OCI-LY7 (cell line): Measurements from ENCODE around the gene ITPRIP. TPM values are rescaled to one million over a fixed set of nuclear protein-coding genes. Genes with fewer than 3 reads are reported as not detected.

ENCODE experiments used
- BruUV-seq: library from RNA; stranded (reverse); fragments of 400-500 nt; replicated peaks from 2 replicates; lab custom pipeline; 2021; lab: Mats Ljungman, UMichigan
- CTCF ChIA-PET: fragments of 300-600 bp; sonication (Branson Sonifier 250); formaldehyde crosslinking; loops from one replicate; lab custom pipeline; 2022; ENCODE audit warnings: antibody characterized with exemption; ENCODE audit not compliant: unreplicated experiment; lab: Charles Lee
- POLR2A ChIA-PET: fragments of 300-600 bp; sonication (Branson Sonifier 250); formaldehyde crosslinking; loops from one replicate; lab custom pipeline; 2022; ENCODE audit warnings: antibody characterized with exemption; lab: Charles Lee
- DNase-seq: peaks from one replicate; pipeline ENCODE4 v3.0.0-alpha.2; 2015; ENCODE audit warnings: low spot score
- H2AFZ ChIP-seq: fragments of 200-600 bp; sonication (generic), shearing (Covaris generic); 2 replicates; pipeline ENCODE4 v1.6.1; 2014; ENCODE audit warnings: mild to moderate bottlenecking, antibody characterized with exemption, low read length, moderate library complexity
- H3K27ac ChIP-seq: fragments of 200-600 bp; sonication (generic); 2 replicates; pipeline ENCODE4 v1.5.1; 2014; ENCODE audit warnings: mixed run types, low read depth, mild to moderate bottlenecking, moderate library complexity, low read length, inconsistent platforms; ENCODE audit not compliant: poor library complexity, severe bottlenecking
- H3K36me3 ChIP-seq: fragments of 200-600 bp; sonication (generic); 2 replicates; pipeline ENCODE4 v1.6.1; 2014; ENCODE audit warnings: mild to moderate bottlenecking, antibody characterized with exemption, low read length, moderate library complexity, mixed read lengths; ENCODE audit not compliant: insufficient read depth
- H3K4me1 ChIP-seq: fragments of 200-600 bp; sonication (generic); 2 replicates; pipeline ENCODE4 v1.5.1; 2014; ENCODE audit warnings: mild to moderate bottlenecking, low read length; ENCODE audit not compliant: insufficient read depth, poor library complexity, severe bottlenecking
- H3K4me2 ChIP-seq: fragments of 200-600 bp; sonication (generic); 2 replicates; pipeline ENCODE4 v1.6.1; 2014; ENCODE audit warnings: mild to moderate bottlenecking, low read length
- H3K4me3 ChIP-seq: fragments of 200-600 bp; sonication (generic); 2 replicates; pipeline ENCODE4 v1.5.1; 2014; ENCODE audit warnings: mild to moderate bottlenecking, low read depth, low read length; ENCODE audit not compliant: poor library complexity, severe bottlenecking
- H3K79me2 ChIP-seq: fragments of 200-600 bp; sonication (generic); 2 replicates; pipeline ENCODE4 v1.6.1; 2016; ENCODE audit warnings: low read depth, mild to moderate bottlenecking, low read length, moderate library complexity, mixed read lengths; ENCODE audit not compliant: insufficient read depth
- H3K9me2 ChIP-seq: fragments of 200-600 bp; sonication (generic); 2 replicates; pipeline ENCODE4 v1.6.1; 2016; ENCODE audit warnings: mild to moderate bottlenecking, low read length, mixed read lengths; ENCODE audit not compliant: insufficient read depth
- H3K9me3 ChIP-seq: fragments of 200-600 bp; sonication (generic); 2 replicates; pipeline ENCODE4 v1.6.1; 2014; ENCODE audit warnings: mild to moderate bottlenecking, mixed run types, low read length, mixed read lengths
- H4K20me1 ChIP-seq: fragments of 200-600 bp; sonication (generic); 2 replicates; pipeline ENCODE4 v1.6.1; 2014; ENCODE audit warnings: mild to moderate bottlenecking, antibody characterized with exemption, low read length, moderate library complexity, mixed read lengths; ENCODE audit not compliant: insufficient read depth
- CTCF ChIP-seq: fragments of 200-600 bp; sonication (generic); conservative IDR thresholded peaks from 2 replicates; pipeline ENCODE4 v1.5.1; 2014; ENCODE audit warnings: mild to moderate bottlenecking, antibody characterized with exemption, low read length, moderate library complexity, mixed read lengths
- EZH2phosphoT487 ChIP-seq: fragments of 200-600 bp; sonication (generic); IDR thresholded peaks from 2 replicates; pipeline ENCODE4 v1.6.1; 2018; ENCODE audit warnings: low read depth, borderline replicate concordance, mild to moderate bottlenecking, mixed run types, antibody characterized with exemption, low read length, moderate library complexity, mixed read lengths
- intact Hi-C: fragments of 100-400 bp; cut with micrococcal nuclease; formaldehyde crosslinking; loops from one replicate; pipeline ENCODE4 v1.10.0; 2022; ENCODE audit not compliant: unreplicated experiment
- total RNA-seq, 2 experiments: library from RNA; depleted of rRNA in 1 of 2; stranded (reverse); fragments of >200 nt in 1 of 2; shearing (Covaris generic) in 1 of 2; gene quantifications; 2 replicates each; pipeline ENCODE4 v1.2.3, GENCODE V29; 2014 to 2022

Gene ITPRIP
- total RNA-seq, 2 experiments from 2014 or later: 6.0 to 18.0 TPM

- CTCF ChIA-PET: interaction anchor here (1.0 to 3.5 kb wide), 5 partner anchors 44 to 58 kb away, joined by 3 to 28 read pairs (median 4); no protein-coding TSS in a partner anchor
- intact Hi-C loops: loop anchor here (1.0 to 5.0 kb wide), 3 partner anchors 45 to 228 kb away; partner anchors contain the start of gene SFR1
- BruUV-seq: no TSS peak
Measured at GRCh38 chr10:104350127-104350635, 11.9 kb upstream of the ITPRIP start.

GRCh38 chr10:104349623-104350126 is 11.4 kb upstream of the ITPRIP start:
- peak; percentile 68 for DNase-seq
- H2AFZ ChIP-seq: peak overlapping the region; percentile 87
- ChIA-PET POLR2A (interaction anchor here (0.9 to 1.6 kb wide), 5 partner anchors 9 to 64 kb away, joined by 3 to 5 read pairs (median 3); partner anchors contain the start of gene ITPRIP), CTCF (interaction anchor here (1.0 to 3.5 kb wide), 4 partner anchors 44 to 57 kb away, joined by 3 to 28 read pairs (median 5); no protein-coding TSS in a partner anchor)
- H3K9me2 ChIP-seq: no peaks in the 10 kb centered on the region
- H3K4me1 ChIP-seq: peaks cover 62% of the 10 kb centered on the region
- no peaks in the 10 kb centered on the region for H3K36me3 ChIP-seq
- H3K4me3 ChIP-seq: peak overlapping the region; percentile 60
- no peaks in the 10 kb centered on the region for H3K9me3 ChIP-seq
- intact Hi-C loops: loop anchor here (1.0 to 10.0 kb wide), 6 partner anchors 10 to 435 kb away; partner anchors contain the start of genes SFR1 and STN1
- no peaks in the 10 kb centered on the region for H4K20me1 ChIP-seq
- peak overlapping the region; percentile 85 for H3K4me2 ChIP-seq
- BruUV-seq: no TSS peak
- H3K27ac ChIP-seq: peak overlapping the region; percentile 77
- no peak for TF ChIP-seq CTCF
- TF ChIP-seq EZH2phosphoT487: no peak
- no peaks in the 10 kb centered on the region for H3K79me2 ChIP-seq

More at GRCh38 chr10:104350127-104350635, 11.9 kb upstream of the ITPRIP start:
- POLR2A ChIA-PET: interaction anchor here (0.6 to 1.6 kb wide), 8 partner anchors 9 to 76 kb away, joined by 3 to 5 read pairs (median 3); partner anchors contain the start of gene ITPRIP
- Histone ChIP-seq H3K9me3 (no peaks in the 10 kb centered on the region), H2AFZ (peak overlapping the region; percentile 87), H4K20me1 (no peaks in the 10 kb centered on the region), H3K79me2 (no peaks in the 10 kb centered on the region), H3K4me3 (peak overlapping the region; percentile 60), H3K36me3 (no peaks in the 10 kb centered on the region), H3K4me2 (peak overlapping the region; percentile 85), H3K27ac (peak overlapping the region; percentile 77), H3K9me2 (no peaks in the 10 kb centered on the region), H3K4me1 (peaks cover 62% of the 10 kb centered on the region)
- peak; percentile 83 for DNase-seq
- no peak for TF ChIP-seq EZH2phosphoT487
- TF ChIP-seq CTCF: peak; percentile 91
